Kidney (tissue), 14 donors: Measurements from ENCODE around the gene PSTPIP2. TPM values are rescaled to one million over a fixed set of nuclear protein-coding genes. Genes with fewer than 3 reads are reported as not detected.
"Not testable (repeated sequence)": the region's sequence is repeated elsewhere in the genome, so short reads cannot be mapped to it uniquely, and the experiment has no call there.

Experiments used
- DNase-seq, 5 donors: peaks; one replicate each; pipeline ENCODE4 v3.0.0-alpha.2; 2013 to 2020
- FAIRE-seq: peaks from 2 replicates; lab custom pipeline; 2012; peaks lifted over from hg19 to GRCh38; lab: Jason Lieb, UNC
- H3K27ac ChIP-seq, 2 donors: one replicate each; pipeline ENCODE4 v1.7.0; 2013; ENCODE audit warnings: low read depth in 2 of 2, low read length in 2 of 2, inconsistent platforms in 1 of 2
- H3K27me3 ChIP-seq: one replicate; pipeline ENCODE4 v1.7.1; 2013; ENCODE audit warnings: low read length, inconsistent platforms; ENCODE audit not compliant: control insufficient read depth, insufficient read depth
- H3K36me3 ChIP-seq, 3 donors: one replicate each; pipeline versions ENCODE4 v1.7.0 to v1.7.1; 2013; ENCODE audit warnings: low read length in 3 of 3, control low read depth in 1 of 3, inconsistent platforms in 1 of 3; ENCODE audit not compliant: insufficient read depth in 3 of 3, control insufficient read depth in 2 of 3
- H3K4me1 ChIP-seq, 3 donors: one replicate each; pipeline versions ENCODE4 v1.7.0 to v1.7.1; 2013; ENCODE audit warnings: low read length in 3 of 3, inconsistent platforms in 1 of 3, low read depth in 1 of 3; ENCODE audit not compliant: control insufficient read depth in 2 of 3, insufficient read depth in 2 of 3
- H3K4me3 ChIP-seq, 3 donors: one replicate each; pipeline versions ENCODE4 v1.7.0 to v1.8.1; 2013; ENCODE audit warnings: low read length in 3 of 3, control low read depth in 1 of 3, inconsistent platforms in 1 of 3
- H3K9ac ChIP-seq, 3 donors: one replicate each; pipeline versions ENCODE4 v1.7.0 to v1.7.1; 2013; ENCODE audit warnings: low read length in 3 of 3, control low read depth in 1 of 3, inconsistent platforms in 1 of 3
- H3K9me3 ChIP-seq, 3 donors: one replicate each; pipeline versions ENCODE4 v1.7.0 to v1.7.1; 2013; ENCODE audit warnings: low read length in 3 of 3, control low read depth in 1 of 3, inconsistent platforms in 1 of 3; ENCODE audit not compliant: control insufficient read depth in 2 of 3, insufficient read depth in 1 of 3
- CTCF ChIP-seq: IDR thresholded peaks from 3 replicates; pipeline ENCODE4 v1.5.1; 2012; ENCODE audit warnings: mild to moderate bottlenecking, moderate library complexity, borderline replicate concordance; ENCODE audit not compliant: insufficient read depth; ENCODE audit errors: extremely low read depth
- intact Hi-C: fragments of 100-400 bp; cut with DNase I; formaldehyde crosslinking; loops from one replicate; pipeline ENCODE4 v1.11.1; 2022
- polyA plus RNA-seq: library from polyadenylated mRNA; stranded (reverse); fragments of 350-450 nt; fragmentation: Illumina TruSeq; extraction: RNeasy Lipid Tissue Mini Kit (QIAGEN cat#74804); gene quantifications from one replicate; pipeline ENCODE4 v1.2.3, GENCODE V29; 2014; ENCODE audit warnings: low read depth, low replicate concordance; ENCODE audit not compliant: insufficient read depth
- total RNA-seq: library from RNA; stranded (reverse); fragmentation: NEBNext Ultra II Directional; extraction: Animal tissue kit (Norgen Biotek cat#: 25700); gene quantifications from one replicate; pipeline ENCODE4 v1.2.1, GENCODE V29; 2021
- donor health status: control.
- donor health status: control.
- donor health status: control.
- donor health status: control.
- donor health status: control.
- donor health status: DM: yes; HTN: yes; CAD: no.
- donor health status: Normal renal cell carcinoma (clear cell type).

The PSTPIP2 gene
- total and polyA plus RNA-seq, 2 donors from 2014 or later: 1.3 to 11.1 TPM

DNA sequence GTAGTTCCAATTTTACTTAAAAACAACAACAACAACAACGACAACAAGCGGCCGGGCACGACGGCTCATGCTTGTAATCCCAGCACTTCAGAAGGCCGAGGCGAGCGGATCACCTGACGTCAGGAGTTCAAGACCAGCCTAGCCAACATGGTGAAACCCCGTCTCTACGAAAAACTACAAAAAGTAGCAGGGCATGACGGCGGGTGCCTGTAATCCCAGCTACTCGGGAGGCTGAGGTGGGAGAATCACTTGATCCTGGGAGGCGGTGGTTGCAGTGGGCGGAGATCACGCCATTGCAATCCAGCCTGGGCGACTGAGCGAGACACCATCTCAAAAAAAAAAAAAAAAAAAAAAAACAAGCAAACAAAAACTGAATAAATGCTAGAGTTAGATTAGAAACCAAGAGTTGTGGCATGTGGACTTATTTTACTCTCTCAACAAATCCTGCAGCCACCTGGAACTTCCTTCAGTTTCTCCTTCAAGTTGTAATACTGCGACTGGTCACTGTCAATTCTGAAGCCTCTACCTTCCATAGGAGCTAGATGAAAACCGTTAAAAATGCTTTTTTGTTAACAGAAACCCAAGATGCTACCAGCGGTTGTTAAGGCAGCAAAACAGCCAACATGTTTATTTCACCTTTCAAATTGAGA is 24.7 kb upstream of the PSTPIP2 start:
- H3K9ac ChIP-seq: peak overlapping the region; percentile 95 to 96 (median 96)
- DNase-seq (peak in 1 of 5 donors; percentile 32), FAIRE-seq (no peak)
- H3K4me3 ChIP-seq: peak overlapping the region; percentile 91 to 98 (median 94)
- H3K27ac ChIP-seq: peak overlapping the region; percentile 97 to 98
- intact Hi-C loops: no loop called here
- H3K36me3 ChIP-seq: peaks cover 0 to 5% (median 3%) of the 10 kb centered on the region in 3 donors
- H3K27me3 ChIP-seq: no peaks in the 10 kb centered on the region
- no peaks in the 10 kb centered on the region for H3K9me3 ChIP-seq
- no peak for TF ChIP-seq CTCF
- H3K4me1 ChIP-seq: peaks cover 0 to 5% (median 4%) of the 10 kb centered on the region in 3 donors

DNA sequence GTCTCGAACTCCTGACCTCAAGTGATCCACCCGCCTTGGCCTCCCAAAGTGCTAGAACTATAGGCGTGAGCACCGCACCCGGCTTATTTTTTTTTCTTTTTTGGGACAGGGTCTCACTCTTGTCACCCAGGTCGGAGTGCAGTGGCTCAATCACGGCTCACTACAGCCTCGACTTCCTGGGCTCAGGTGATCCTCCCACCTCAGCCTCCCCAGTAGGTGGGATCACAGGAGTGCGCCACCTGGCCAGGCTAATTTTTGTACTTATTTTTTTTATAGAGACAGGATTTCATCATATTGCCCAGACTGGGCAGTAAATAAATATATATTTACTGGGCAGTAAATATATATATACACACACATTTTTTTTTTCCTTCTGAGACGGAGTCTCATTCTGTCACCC is 23.5 kb upstream of the PSTPIP2 start:
- DNase-seq: no peak
- Histone ChIP-seq H3K36me3 (peaks cover 4 to 17% (median 13%) of the 10 kb centered on the region in 3 donors), H3K4me1 (peaks cover 0 to 5% (median 4%) of the 10 kb centered on the region in 3 donors), H3K27me3 (no peaks in the 10 kb centered on the region), H3K9me3 (no peaks in the 10 kb centered on the region), H3K27ac (no peak overlapping the region), H3K9ac (no peak overlapping the region), H3K4me3 (no peak overlapping the region)
- FAIRE-seq: no peak
- no peak for TF ChIP-seq CTCF
- intact Hi-C loops: no loop called here

DNA sequence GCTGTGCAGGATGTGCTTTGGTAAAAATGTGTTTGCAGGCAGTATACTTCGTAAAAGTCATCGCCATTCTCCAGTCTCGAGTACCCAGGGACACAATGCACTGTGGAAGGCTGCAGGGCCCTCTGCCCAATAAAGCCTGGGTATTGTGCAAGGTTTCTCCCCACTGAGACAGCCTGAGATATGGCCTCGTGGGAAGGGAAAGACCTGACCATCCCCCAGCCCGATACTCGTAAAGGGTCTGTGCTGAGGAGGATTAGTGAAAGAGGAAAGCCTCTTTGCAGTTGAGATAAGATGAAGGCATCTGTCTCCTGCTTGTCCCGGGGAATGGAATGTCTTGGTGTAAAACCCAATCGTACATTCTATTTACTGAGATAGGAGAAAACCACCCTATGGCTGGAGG is 16.4 kb upstream of the PSTPIP2 start:
- H3K4me3 ChIP-seq, H3K9me3 ChIP-seq, FAIRE-seq, intact Hi-C loops, H3K27ac ChIP-seq, H3K4me1 ChIP-seq, DNase-seq, H3K27me3 ChIP-seq, H3K9ac ChIP-seq: not testable (repeated sequence)
- H3K36me3 ChIP-seq: peaks cover 18 to 76% (median 49%) of the 10 kb centered on the region in 3 donors

DNA sequence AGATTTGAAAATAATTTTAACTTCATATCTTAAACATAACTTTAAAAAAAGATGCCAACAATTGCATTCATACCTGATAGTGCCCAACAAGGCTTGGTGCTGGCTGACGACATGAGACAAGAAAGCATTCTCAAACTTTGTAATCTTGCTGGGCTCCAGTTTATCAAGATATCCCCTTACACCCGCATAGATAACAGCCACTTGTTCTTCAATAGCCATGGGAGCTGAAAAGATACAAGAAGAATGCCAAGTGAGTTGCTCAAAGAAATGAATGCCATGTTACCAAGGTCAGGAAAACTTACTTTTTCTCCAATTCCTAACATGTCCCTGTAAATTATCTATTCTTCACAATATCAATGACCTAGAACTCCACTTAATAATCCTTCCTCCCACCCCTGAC is 12.4 kb upstream of the PSTPIP2 start:
- no peak for TF ChIP-seq CTCF
- Histone ChIP-seq H3K4me1 (no peaks in the 10 kb centered on the region), H3K36me3 (peaks cover 10 to 59% (median 30%) of the 10 kb centered on the region in 3 donors), H3K9ac (no peak overlapping the region), H3K27me3 (no peaks in the 10 kb centered on the region), H3K9me3 (no peaks in the 10 kb centered on the region), H3K27ac (no peak overlapping the region), H3K4me3 (no peak overlapping the region)
- intact Hi-C loops: no loop called here
- DNase-seq (no peak), FAIRE-seq (no peak)
